ENCODE data around the gene PLXNA4.

Gene PLXNA4

DNA sequence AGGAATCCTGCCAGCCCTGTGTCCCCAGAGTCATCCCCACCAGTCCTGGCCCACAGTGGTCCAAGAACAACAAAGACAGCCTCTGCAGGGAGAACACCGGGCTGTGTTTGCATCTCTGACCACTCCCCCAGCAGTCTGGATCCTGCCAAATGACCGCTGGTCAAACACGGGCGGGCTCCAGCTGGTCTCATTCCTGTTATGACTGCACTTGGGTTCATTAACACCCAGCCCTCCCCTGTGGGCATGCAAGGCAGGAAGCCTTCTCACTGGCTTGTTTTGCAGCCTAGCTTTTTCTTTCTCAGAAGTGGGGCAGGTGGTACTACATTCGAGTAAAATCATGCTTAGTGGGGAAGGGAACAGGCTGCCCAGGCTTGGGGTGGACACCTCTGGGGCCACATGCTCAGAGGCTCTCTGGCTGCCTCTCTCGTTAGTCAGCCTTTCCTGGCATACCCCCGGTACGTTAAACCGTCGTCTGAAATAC is 190.0 kb downstream of the PLXNA4 start:
- no peak for TF ChIP-seq CTCF (IDR thresholded peaks at IDR 0.05; ENCODE audit: low read depth, low read length)
- H3K4me3 ChIP-seq (ENCODE audit: low read depth, low read length), result no peak overlapping the region

- H3K4me3 ChIP-seq (ENCODE audit: low read depth, low read length), result no peak overlapping the region
- TF ChIP-seq CTCF (IDR thresholded peaks at IDR 0.05; ENCODE audit: low read depth, low read length), result no peak
Observed at GRCh38 chr7:132383962-132384361, 192.3 kb downstream of the PLXNA4 start.

DNA sequence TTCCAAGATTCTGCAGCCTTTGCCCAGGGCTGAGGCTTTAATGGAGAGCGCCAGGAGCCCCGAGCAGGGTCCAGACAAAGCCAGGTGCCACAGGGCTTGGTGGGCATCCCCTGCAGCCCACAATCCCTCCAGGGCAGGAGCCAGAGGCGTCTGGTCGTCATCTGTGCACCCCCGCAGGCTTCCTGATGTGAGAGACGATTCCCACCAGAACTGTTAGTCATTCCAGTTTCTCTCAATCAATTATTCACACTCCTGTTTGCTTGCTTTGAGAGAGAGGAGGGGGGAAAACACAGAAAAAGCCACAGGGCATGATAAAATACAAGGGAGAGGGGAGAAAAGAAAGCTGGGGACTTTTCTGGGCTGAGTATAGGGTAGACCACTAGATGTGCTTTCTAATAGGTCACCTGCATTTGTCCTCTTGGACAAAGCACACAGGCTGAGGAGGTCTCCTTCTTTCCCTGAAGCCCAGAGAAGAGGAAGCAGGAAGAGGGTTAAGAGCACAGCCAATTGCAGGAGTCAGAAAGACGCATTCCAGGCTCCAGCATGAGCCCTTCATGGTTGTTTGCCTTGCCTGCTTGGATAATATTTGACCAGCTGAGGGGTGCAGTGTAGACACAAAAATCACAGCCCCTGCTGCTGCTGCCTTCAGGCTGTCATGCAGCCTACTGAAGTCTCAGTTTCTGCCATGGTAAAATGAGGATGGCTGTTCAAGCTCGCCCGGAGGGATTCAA is 194.4 kb downstream of the PLXNA4 start:
- TF ChIP-seq CTCF (IDR thresholded peaks at IDR 0.05; ENCODE audit: low read depth, low read length), result no peak
- no peak overlapping the region for H3K4me3 ChIP-seq (ENCODE audit: low read depth, low read length)

DNA sequence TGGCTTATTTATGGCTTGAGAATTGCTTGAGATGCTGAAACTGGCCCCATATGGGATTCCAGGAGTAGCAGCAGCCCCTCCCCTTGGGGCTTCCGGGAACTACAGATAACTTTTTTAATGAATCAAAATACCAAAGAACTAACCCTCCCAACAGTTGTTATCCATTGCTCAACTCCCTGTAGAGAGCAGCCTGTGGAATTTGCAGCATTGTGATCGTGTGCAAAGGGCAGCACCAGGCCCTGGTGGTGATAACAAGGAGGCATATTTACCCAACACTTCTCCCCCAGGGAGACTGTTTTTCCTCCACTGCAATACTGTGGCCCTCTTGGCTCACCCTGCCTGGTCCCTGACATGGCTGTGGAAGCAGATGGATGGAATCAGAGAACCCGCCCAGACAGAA is 196.2 kb downstream of the PLXNA4 start:
- TF ChIP-seq CTCF (IDR thresholded peaks at IDR 0.05; ENCODE audit: low read depth, low read length), result no peak
- H3K4me3 ChIP-seq (ENCODE audit: low read depth, low read length), result no peak overlapping the region

- H3K4me3 ChIP-seq (ENCODE audit: low read depth, low read length), result no peak overlapping the region
- no peak for TF ChIP-seq CTCF (IDR thresholded peaks at IDR 0.05; ENCODE audit: low read depth, low read length)
Observed at GRCh38 chr7:132379292-132379691, 197.0 kb downstream of the PLXNA4 start.

- TF ChIP-seq CTCF (IDR thresholded peaks at IDR 0.05; ENCODE audit: low read depth, low read length), result no peak
- H3K4me3 ChIP-seq (ENCODE audit: low read depth, low read length), result no peak overlapping the region
Observed at GRCh38 chr7:132377703-132378584, 198.3 kb downstream of the PLXNA4 start.

GRCh38 chr7:132377015-132377414 is 199.3 kb downstream of the PLXNA4 start:
- no peak overlapping the region for H3K4me3 ChIP-seq (ENCODE audit: low read depth, low read length)
- no peak for TF ChIP-seq CTCF (IDR thresholded peaks at IDR 0.05; ENCODE audit: low read depth, low read length)

Measured in WI38 (cell line).